Activated naive CD8-positive, alpha-beta T cell treated with anti-CD3 and anti-CD28 coated beads, Interleukin-2, amount 50 U/mL, for 24 hours (primary cell): Measurements from ENCODE around the gene AIP.
A peak's percentile ranks its signal among the peaks of the same experiment; 100 is the strongest.
"Not testable (repeated sequence)": the region's sequence is repeated elsewhere in the genome, so short reads cannot be mapped to it uniquely, and the experiment has no call there.

Experiments
- ATAC-seq: fragments of 150-1000 bp; cut with Tn5 transposase; one replicate; pipeline ENCODE4 v1.10.0; 2021
- DNase-seq: peaks from one replicate; pipeline ENCODE4 v3.0.0; 2021
- H3K27ac Mint-ChIP-seq: one replicate; pipeline ENCODE4 v1.8.0; 2021; ENCODE audit warnings: mild to moderate bottlenecking, mixed read lengths
- H3K27me3 Mint-ChIP-seq: one replicate; pipeline ENCODE4 v1.8.0; 2021; ENCODE audit warnings: mixed read lengths
- H3K36me3 Mint-ChIP-seq: one replicate; pipeline ENCODE4 v1.8.0; 2021; ENCODE audit warnings: low read depth, mixed read lengths
- H3K4me1 Mint-ChIP-seq: one replicate; pipeline ENCODE4 v1.8.0; 2021; ENCODE audit warnings: mixed read lengths
- H3K4me3 Mint-ChIP-seq: one replicate; pipeline ENCODE4 v1.8.0; 2021; ENCODE audit warnings: mild to moderate bottlenecking, moderate library complexity, mixed read lengths
- H3K9me3 Mint-ChIP-seq: one replicate; pipeline ENCODE4 v1.8.0; 2021; ENCODE audit warnings: mixed read lengths

The AIP gene

DNA sequence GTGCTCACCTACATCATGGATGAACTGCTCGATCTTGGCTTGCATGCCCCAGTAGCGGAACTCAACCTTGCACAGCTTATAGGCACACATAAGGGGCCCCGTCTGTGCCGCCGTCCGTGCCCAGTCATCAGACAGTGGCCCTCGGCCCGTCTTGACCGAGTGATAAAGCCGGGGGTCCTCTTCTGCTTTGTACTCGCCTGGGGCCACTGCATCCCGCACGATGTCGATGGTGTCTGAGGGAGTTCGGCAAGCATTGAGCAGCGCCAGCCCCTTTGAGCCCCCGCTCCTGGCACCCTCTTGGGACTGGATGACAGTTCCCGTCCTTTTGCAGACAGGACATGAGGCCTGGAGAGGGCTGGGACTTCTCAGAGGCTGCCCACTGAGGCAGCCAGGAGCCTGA lies 19.0 kb downstream of the AIP start:
- DNase-seq (no peak), ATAC-seq (no peak)
- Mint-ChIP-seq H3K27ac (no peak overlapping the region), H3K36me3 (peaks cover 22% of the 10 kb centered on the region), H3K4me3 (no peak overlapping the region), H3K27me3 (no peaks in the 10 kb centered on the region), H3K4me1 (peaks cover 33% of the 10 kb centered on the region), H3K9me3 (no peaks in the 10 kb centered on the region)

DNA sequence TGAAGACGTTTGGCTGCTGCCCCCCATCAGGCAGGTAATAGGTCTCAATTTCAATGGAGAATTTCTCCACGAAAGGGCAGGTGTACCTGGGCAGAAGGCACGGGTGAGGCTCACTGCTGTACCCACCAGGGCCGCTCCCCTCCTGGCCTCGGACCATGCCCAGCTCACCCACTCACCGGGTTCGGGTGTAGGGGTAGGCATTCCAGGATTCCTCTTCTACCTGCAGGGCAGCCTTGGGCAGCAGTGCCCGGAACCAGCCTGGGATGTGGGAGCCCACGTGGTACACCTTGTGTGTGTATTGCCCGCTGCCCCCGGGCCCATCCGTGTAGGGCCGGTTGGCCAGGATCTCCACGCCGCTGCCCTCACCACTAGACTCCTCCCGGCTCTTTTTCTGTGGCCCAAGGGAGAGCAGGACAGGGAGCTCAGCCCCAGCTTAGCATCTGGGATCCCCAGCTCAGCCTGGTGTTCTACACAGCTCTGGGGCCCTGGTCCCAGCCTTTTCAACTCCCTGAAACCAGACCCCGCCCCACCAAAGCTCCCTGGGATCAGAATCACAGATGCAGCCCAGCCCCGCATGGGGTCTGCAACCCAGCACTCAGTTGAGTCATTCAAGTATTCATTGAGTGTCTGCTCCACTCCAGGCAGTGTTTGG lies 19.6 kb downstream of the AIP start:
- H3K4me1 Mint-ChIP-seq: peaks cover 38% of the 10 kb centered on the region
- H3K4me3 Mint-ChIP-seq: peak overlapping the region; percentile 68
- ATAC-seq (no peak), DNase-seq (no peak)
- peaks cover 25% of the 10 kb centered on the region for H3K36me3 Mint-ChIP-seq
- H3K27ac Mint-ChIP-seq: peak overlapping the region; percentile 67
- no peaks in the 10 kb centered on the region for H3K27me3 Mint-ChIP-seq
- H3K9me3 Mint-ChIP-seq: no peaks in the 10 kb centered on the region

DNA sequence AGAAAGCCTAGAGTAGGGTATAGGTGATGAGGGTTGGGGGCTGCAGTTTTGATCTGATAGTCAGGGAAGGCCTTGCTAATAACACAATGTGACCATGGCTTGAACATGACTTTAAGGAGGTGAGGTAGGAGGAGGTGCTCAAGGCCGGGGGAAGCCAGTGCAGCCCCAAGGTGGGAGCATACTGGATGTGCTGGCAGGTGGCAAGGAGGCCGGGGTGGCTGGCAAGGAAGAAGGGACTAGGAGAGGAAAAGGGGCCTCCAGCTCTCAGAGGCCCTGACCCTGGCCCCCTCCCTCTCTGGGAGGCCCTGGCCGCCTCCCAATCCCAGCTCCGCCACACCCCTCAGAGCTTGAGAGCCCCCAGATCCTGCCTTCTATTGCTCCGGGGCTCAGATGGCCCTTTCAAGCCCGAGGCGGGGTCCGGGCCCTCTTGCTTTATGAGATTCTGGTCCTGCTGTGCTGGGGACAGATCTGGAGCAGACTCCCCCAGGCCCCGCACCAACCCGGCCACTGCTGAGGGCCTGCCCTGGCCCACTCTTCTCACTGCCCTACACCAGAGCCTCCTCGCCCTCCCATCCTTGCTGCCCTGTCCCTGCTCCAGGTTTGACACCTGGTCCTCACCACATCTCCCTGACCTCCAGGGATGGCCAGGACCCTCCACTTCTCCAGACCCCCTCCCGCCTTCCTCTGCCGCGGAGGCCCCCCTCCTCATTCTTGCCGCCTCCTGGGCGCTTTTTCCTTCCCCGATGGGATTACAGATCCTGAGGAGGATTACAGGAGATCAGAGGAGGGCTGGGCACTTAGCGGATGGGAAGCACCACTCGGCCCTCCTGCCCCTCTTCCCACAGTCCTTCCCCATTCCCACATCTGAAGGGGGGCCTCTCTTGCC lies 20.5 kb downstream of the AIP start:
- peaks cover 40% of the 10 kb centered on the region for H3K4me1 Mint-ChIP-seq
- H3K9me3 Mint-ChIP-seq: no peaks in the 10 kb centered on the region
- H3K27me3 Mint-ChIP-seq: no peaks in the 10 kb centered on the region
- ATAC-seq: no peak
- H3K27ac Mint-ChIP-seq: peak overlapping the region; percentile 67
- peak overlapping the region; percentile 68 for H3K4me3 Mint-ChIP-seq
- peaks cover 25% of the 10 kb centered on the region for H3K36me3 Mint-ChIP-seq
- DNase-seq: no peak

DNA sequence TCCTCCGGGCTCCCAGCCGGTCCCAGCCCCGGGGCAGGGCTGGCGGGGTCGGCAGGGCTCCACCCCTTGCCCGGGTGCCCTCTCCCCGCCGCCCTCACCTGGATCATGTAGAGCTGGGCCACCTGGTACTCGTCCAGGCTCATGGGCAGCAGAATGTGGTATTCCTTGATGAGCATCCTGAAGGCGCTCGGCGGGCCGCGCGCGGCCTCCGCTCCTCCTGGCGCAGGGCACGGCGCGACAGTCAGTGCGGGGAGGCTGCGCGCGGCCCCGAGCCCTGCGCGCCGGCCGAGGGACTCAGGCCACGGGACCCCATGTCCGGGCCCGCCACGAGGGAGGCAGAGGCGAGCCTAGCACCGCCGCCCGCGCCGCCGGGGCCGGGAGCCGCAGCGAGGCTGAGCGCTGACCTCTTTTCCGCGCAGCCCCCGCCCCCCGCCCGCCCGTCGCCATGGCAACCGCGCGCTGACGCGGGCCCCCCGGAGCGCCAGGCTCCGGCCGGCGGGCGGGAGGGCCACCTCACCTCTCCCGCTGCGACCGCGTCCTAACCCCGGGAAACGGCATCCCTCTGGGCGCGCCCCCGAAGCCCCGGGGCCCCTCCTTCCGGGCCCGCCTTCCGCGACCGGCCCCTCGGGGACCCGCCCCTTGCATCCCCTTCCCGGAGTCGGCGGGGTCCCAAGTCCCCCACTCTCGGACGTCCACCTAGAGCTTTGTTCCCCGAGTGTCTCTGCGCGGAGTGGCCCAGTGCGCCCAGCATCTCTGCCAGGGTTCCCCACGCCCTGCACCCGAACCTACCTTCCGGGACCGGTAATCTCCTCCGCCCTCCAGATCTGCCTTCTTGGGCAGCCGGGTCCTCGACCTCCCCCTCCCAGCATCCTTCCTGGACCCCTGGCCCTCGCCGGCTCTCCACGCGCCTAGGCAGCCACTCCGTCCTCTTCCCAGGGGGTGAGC lies 21.5 kb downstream of the AIP start:
- peak overlapping the region; percentile 81 for H3K27ac Mint-ChIP-seq
- peak overlapping the region; percentile 91 for H3K4me3 Mint-ChIP-seq
- H3K27me3 Mint-ChIP-seq: peaks cover 2% of the 10 kb centered on the region
- no peak for ATAC-seq
- H3K4me1 Mint-ChIP-seq: peaks cover 48% of the 10 kb centered on the region
- peaks cover 25% of the 10 kb centered on the region for H3K36me3 Mint-ChIP-seq
- no peaks in the 10 kb centered on the region for H3K9me3 Mint-ChIP-seq
- peak; percentile 55 for DNase-seq

DNA sequence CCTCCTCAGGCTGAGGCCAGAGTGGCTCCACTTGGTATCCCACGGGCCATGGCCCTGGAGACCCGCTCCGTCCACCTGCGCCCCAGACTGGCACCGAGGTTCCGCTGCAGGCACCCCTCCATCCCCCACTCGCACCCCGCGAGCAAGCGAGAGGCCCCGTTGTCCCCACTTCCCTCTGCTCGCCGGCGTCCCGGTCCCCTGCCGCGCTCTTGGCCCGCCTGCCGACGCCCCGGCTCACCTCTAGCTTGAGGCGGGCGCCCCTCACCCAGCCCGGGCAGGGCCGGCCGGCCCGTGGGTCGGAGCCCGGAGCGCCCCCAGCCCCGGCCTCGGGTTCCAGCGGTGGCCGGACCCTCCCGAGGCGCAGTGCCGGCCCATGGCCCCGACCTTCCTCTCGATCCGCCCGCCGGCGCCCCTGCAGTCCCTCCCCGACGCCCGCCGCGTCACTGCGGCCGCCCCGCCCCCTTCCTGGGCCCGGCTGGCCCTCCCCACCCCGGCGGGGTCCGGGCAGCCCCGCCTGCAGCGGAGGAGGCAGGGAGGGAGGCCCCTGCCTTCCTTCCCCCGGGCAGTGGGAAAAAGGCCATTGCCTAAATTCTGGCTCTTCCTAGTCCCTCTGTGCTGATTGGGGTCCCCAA lies 22.2 kb downstream of the AIP start, which contains the start of gene PITPNM1:
Gene PITPNM1 (minus strand): TSS at position 414 of the 632 bp plus-strand sequence. CDS start 1,183 bp downstream, outside the sequence.
- Mint-ChIP-seq H3K4me3 (peak within 1 kb of the TSS; percentile 91), H3K4me1 (peaks cover 48% of the 10 kb centered on the region), H3K27me3 (peaks cover 2% of the 10 kb centered on the region), H3K36me3 (peaks cover 22% of the 10 kb centered on the region), H3K9me3 (no peaks in the 10 kb centered on the region), H3K27ac (peak within 1 kb of the TSS; percentile 94)
- DNase-seq (peak; percentile 89), ATAC-seq (peak; percentile 9)

DNA sequence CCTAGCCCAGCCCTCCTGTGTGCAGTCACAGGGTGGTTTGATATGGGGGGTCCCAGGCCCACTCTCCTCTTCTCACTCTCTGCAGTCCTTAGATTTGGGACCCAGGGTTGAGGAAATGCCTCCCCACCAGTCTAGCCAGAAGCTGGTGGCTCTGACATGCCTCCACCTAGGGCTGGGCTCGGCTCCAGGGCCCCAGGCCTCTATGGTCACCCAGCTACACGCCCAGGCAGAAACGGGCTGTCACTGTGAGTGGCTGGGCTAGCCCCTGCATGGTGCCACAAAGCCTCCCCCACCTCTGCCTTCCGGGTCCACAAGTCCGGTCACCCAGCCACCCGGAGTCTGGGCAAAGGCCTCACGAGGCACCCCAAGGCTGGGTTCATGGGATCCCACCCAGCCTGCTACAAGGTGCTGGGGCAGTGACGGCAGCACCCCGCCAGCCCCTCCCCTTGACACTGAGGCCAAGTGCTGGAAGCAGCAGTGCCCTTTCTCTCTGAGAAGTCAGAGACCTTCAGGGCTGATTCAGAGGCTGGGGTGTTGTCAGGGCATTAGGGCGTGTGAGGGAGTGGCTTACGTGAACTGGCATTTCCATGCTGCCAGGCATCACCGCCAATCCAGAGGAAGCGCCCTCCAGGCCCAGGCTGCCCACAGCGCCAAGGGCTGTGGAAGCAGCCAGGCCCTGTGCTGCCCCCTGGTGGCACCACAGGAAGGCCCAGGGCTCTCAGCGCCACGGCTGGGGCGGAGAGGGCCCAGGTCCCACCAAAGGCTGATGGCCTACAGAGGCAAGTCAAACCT lies 23.0 kb downstream of the AIP start:
- ATAC-seq (peak; percentile 76), DNase-seq (peak; percentile 95)
- Mint-ChIP-seq H3K36me3 (peaks cover 18% of the 10 kb centered on the region), H3K4me1 (peaks cover 45% of the 10 kb centered on the region), H3K27ac (peak overlapping the region; percentile 94), H3K9me3 (no peaks in the 10 kb centered on the region), H3K4me3 (peak overlapping the region; percentile 91), H3K27me3 (peaks cover 2% of the 10 kb centered on the region)

DNA sequence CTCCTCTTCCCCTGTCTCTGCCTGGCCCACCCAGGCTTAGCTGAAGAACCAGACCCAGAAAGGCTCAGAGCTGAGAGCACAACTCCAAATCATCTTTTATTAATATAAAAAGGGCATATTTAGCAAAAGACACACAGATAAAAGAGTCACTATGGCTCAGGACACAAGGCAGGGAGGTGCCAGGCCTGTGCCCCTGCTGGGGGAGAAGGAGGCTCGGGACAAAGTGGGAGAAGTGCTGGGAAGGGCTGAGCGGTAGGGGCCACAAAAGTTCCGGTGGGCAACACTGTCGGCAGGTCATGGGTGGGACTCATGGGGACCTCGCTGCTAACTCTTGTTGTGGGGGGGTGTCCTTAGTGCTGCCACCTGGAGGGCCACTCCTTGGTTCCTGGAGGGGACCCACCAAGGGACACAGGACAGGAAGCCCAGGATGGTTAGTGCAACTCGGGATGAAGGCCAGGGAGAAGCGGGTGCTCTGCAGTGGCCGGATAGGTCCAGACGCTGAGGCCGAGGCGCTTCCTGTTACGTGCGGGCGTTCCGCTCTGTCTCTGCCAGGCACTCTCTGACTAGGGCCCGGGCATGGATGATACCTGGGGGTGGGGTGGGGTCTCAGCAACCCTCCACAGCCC lies 23.7 kb downstream of the AIP start:
- peaks cover 11% of the 10 kb centered on the region for H3K36me3 Mint-ChIP-seq
- ATAC-seq: no peak
- DNase-seq: no peak
- no peaks in the 10 kb centered on the region for H3K9me3 Mint-ChIP-seq
- peak overlapping the region; percentile 94 for H3K27ac Mint-ChIP-seq
- peaks cover 40% of the 10 kb centered on the region for H3K4me1 Mint-ChIP-seq
- H3K4me3 Mint-ChIP-seq: peak overlapping the region; percentile 91
- peaks cover 2% of the 10 kb centered on the region for H3K27me3 Mint-ChIP-seq

DNA sequence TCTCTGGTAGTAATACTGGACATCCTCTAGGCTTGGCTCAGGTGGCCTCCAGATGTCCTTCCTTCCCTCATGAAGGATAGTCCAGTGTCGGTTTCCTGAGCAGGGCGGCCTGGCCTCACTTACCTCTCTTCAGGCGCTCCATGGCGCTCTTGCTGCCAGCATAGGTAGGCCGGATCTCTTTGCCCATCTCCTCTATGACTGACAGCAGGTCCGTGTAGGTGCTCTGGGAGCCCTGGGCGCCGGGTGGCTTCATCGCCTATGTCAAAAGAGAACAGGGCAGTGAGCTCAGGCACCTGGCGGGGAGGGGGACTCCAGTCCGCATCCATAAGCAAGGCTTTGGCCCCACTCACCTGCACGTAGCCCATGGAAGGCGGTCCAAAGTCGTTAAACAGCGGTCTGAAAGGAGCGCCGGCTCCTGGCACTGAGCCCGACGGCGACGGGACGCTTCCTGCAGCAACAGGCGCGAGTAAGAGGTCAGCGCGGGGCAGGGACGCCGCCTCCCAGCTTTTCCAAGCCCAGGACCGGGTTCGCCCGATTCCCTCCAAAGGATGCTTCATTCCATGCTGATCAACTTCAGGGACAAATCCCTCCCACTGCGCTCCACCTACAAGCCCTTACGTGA lies 24.5 kb downstream of the AIP start:
- H3K27me3 Mint-ChIP-seq: peaks cover 2% of the 10 kb centered on the region
- H3K9me3 Mint-ChIP-seq: no peaks in the 10 kb centered on the region
- H3K4me3 Mint-ChIP-seq: peak overlapping the region; percentile 91
- H3K27ac Mint-ChIP-seq: peak overlapping the region; percentile 94
- H3K36me3 Mint-ChIP-seq: peaks cover 11% of the 10 kb centered on the region
- H3K4me1 Mint-ChIP-seq: peaks cover 38% of the 10 kb centered on the region
- ATAC-seq: no peak
- DNase-seq: peak; percentile 25

DNA sequence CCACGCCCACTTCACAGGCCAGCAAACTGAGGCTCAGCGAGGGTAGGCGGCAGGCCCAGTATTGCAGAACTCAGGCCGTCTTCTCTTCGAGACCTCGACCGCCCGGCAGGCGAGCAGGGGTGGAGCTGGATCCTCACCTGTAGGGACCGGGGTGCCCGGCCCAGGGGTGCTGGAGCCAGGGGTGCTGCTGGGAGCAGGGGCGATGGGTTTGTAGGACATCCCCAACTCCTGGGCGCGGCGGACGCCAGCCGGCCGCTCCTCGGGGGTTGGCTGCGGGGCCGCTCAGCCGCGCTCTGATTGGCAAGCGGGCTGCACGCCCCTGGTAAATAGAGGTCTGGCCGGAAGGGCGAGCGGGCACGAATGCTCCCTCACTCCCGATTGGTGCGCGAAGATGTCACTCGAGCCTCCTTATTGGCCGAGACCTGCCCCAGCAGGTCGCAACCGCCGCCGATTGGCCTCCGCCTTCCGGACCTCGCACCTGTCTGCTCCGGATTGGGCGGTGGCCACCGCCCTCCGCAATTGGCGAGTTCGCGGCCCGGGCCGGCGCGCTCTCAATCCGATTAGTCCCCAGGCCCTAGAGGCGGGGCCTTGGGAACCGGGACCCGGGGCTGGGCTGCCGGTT lies 25.1 kb downstream of the AIP start, which contains the start of gene CDK2AP2:
Gene CDK2AP2 (minus strand): TSS at position 299 of the 622 bp plus-strand sequence. CDS start 80 bp downstream, at position 219.
- ATAC-seq (peak; percentile 75), DNase-seq (peak; percentile 99)
- Mint-ChIP-seq H3K9me3 (no peaks in the 10 kb centered on the region), H3K36me3 (peaks cover 8% of the 10 kb centered on the region), H3K27ac (peak within 1 kb of the TSS; percentile 94), H3K4me1 (peaks cover 36% of the 10 kb centered on the region), H3K27me3 (peaks cover 2% of the 10 kb centered on the region), H3K4me3 (peak within 1 kb of the TSS; percentile 91)

DNA sequence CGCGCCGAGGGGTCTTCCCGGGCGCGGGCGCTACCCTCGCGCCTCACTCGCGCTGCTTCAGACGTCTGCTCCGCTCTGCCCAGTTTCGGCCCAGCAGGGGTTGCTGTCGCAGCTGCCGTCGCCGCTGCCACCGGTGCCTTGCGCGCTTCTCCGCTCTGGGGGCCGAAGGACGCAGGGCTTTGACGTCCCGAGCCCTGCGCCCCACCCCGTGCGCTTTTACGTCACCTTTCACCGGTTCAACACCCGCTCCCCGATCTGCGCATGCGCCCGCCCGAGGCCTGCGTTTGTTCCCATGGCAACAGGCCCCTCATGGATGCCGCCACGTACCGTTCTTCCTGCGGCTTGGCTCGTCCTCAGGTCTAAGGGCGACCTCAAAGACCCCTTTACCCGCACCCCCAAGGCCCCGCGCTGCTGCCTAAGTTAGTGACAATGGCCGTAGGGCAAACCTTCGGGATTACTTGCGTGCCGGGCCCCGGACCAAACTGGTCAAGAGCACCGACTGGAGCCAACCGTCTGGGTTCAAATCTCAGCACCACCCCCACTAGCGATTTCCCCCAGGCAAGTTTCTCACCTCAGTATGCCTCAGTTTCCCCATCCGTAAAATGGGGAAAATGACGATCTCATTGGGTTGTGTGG lies 25.8 kb downstream of the AIP start:
- Mint-ChIP-seq H3K27me3 (peaks cover 2% of the 10 kb centered on the region), H3K27ac (peak overlapping the region; percentile 94), H3K9me3 (no peaks in the 10 kb centered on the region), H3K4me1 (peaks cover 32% of the 10 kb centered on the region), H3K4me3 (peak overlapping the region; percentile 91), H3K36me3 (peaks cover 7% of the 10 kb centered on the region)
- ATAC-seq: peak; percentile 10
- DNase-seq: peak; percentile 100

DNA sequence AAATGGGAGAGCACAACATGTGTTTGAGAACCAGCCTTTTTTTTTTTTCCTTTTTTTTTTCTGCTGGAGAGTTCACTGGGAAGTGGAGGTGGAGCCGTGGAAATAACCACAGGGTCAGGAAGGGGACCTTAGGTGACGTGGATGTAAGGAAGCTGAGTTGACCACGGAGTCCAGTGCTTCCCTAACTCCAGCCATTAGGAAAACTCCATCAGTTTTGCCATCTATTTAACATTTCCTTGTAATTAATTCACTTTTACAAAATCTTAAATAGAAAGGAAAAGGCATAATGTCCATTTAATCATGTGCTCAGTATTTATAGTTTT lies 27.2 kb downstream of the AIP start:
- Mint-ChIP-seq H3K9me3 (no peaks in the 10 kb centered on the region), H3K27me3 (peaks cover 2% of the 10 kb centered on the region), H3K27ac (no peak overlapping the region), H3K36me3 (peaks cover 7% of the 10 kb centered on the region), H3K4me1 (peaks cover 31% of the 10 kb centered on the region), H3K4me3 (no peak overlapping the region)
- ATAC-seq (no peak), DNase-seq (no peak)

DNA sequence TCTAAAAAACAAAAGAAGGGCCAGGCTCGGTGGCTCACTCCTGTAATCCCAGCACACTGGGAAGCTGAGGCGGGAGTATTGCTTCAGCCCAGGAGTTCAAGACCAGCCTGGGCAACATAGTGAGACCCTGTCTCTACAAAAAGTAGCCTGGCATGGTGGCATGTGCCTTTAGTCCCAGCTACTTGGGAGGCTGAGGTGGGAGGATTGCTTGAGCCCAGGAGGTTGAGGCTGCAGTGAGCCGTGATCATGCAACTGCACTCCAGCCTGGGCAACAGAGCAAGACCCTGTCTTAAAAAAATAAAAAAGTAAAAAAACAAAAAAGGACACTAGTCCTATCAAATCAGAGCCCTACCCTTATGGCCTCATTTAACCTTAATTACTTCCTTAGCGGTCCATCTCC lies 28.7 kb downstream of the AIP start:
- DNase-seq, H3K36me3 Mint-ChIP-seq, ATAC-seq, H3K4me3 Mint-ChIP-seq, H3K27me3 Mint-ChIP-seq, H3K9me3 Mint-ChIP-seq, H3K27ac Mint-ChIP-seq: not testable (repeated sequence)
- H3K4me1 Mint-ChIP-seq: peaks cover 18% of the 10 kb centered on the region
